ENCODE results near the gene POLG. TPM values are rescaled to one million over a fixed set of nuclear protein-coding genes. Genes with fewer than 3 reads are reported as not detected.

The POLG gene
- polyA plus RNA-seq, 1 of the 3 experiments (the other 2 are of a cell fraction), result 24.9 TPM

GRCh38 chr15:89303986-89304385, 30.6 kb downstream of the POLG start:
- H4K20me1 ChIP-seq (ENCODE audit: insufficient read depth), result no peaks in the 10 kb centered on the region
- H3K4me1 ChIP-seq (ENCODE audit: control insufficient read depth in 1 of 2, insufficient read depth in 2 of 2, low read depth in 1 of 2, low read length in 1 of 2), result peaks cover 0 to 17% of the 10 kb centered on the region in 2 experiments; a peak in 2 of 4 replicates
- no peak overlapping the region for H3K4me2 ChIP-seq
- H3K27me3 ChIP-seq (ENCODE audit: insufficient read depth), result no peaks in the 10 kb centered on the region
- no peak overlapping the region for H3K27ac ChIP-seq (ENCODE audit: low read depth in 2 of 2, low read length in 1 of 2)
- WGBS (ENCODE audit: low lambda C conversion rate), result 62% methylated on average over 2 of the region's 2 CpGs
- H3K9ac ChIP-seq, result no peak overlapping the region
- no peak overlapping the region for H2AFZ ChIP-seq (ENCODE audit: low read depth)
- ChIA-PET CTCF (interaction anchor here (0.6 to 2.8 kb wide), 2 partner anchors 27 to 97 kb away, joined by 3 to 12 read pairs; no protein-coding TSS in a partner anchor), POLR2A (no interaction called here)
- no peak for TF ChIP-seq REST (IDR thresholded peaks at IDR 0.05; ENCODE audit: low read depth, low read length)
- no peak for TF ChIP-seq USF1 (IDR thresholded peaks at IDR 0.05; ENCODE audit: borderline replicate concordance, low read depth)
- peak; percentile 11; the same call in 1 of the 2 replicates for TF ChIP-seq MEF2A (IDR thresholded peaks at IDR 0.05; ENCODE audit: borderline replicate concordance, low read depth)
- DNase-seq, result no peak
- H3K9me3 ChIP-seq, result no peaks in the 10 kb centered on the region; the same call in 1 of the 2 replicates
- peaks cover 34 to 62% of the 10 kb centered on the region in 2 experiments for H3K36me3 ChIP-seq (replicated peaks in 1 of 2; ENCODE audit: control insufficient read depth in 1 of 2, insufficient read depth in 2 of 2, low read length in 1 of 2)
- peaks cover 19% of the 10 kb centered on the region for H3F3A ChIP-seq (replicated peaks; ENCODE audit: insufficient read depth)
- no peaks in the 10 kb centered on the region for H3K9me2 ChIP-seq
- H3K4me3 ChIP-seq (ENCODE audit: low read depth in 2 of 2, low read length in 1 of 2), result no peak overlapping the region
- H3K79me2 ChIP-seq (ENCODE audit: insufficient read depth), result no peaks in the 10 kb centered on the region

GRCh38 chr15:89301304-89302089, 33.1 kb downstream of the POLG start:
- Histone ChIP-seq H3K4me1 (ENCODE audit: control insufficient read depth in 1 of 2, insufficient read depth in 2 of 2, low read depth in 1 of 2, low read length in 1 of 2) (0 out of 4 replicates have a peak, but pooled peaks cover 0 to under 1% of the 10 kb centered on the region in 2 experiments), H3K9me2 (no peaks in the 10 kb centered on the region), H3F3A (replicated peaks; ENCODE audit: insufficient read depth) (peaks cover 8% of the 10 kb centered on the region), H3K9me3 (no peaks in the 10 kb centered on the region; the same call in 1 of the 2 replicates), H3K9ac (no peak overlapping the region), H3K27me3 (ENCODE audit: insufficient read depth) (no peaks in the 10 kb centered on the region), H3K4me3 (ENCODE audit: low read depth in 2 of 2, low read length in 1 of 2) (no peak overlapping the region), H4K20me1 (ENCODE audit: insufficient read depth) (no peaks in the 10 kb centered on the region), H3K36me3 (replicated peaks in 1 of 2; ENCODE audit: control insufficient read depth in 1 of 2, insufficient read depth in 2 of 2, low read length in 1 of 2) (peaks cover 45 to 46% of the 10 kb centered on the region in 2 experiments), H2AFZ (ENCODE audit: low read depth) (no peak overlapping the region), H3K79me2 (ENCODE audit: insufficient read depth) (no peaks in the 10 kb centered on the region), H3K27ac (ENCODE audit: low read depth in 2 of 2, low read length in 1 of 2) (no peak overlapping the region), H3K4me2 (no peak overlapping the region)
- WGBS (ENCODE audit: low lambda C conversion rate), result 81% methylated on average over 5 of the region's 5 CpGs
- ChIA-PET POLR2A (no interaction called here), CTCF (interaction anchor here (1.1 to 2.8 kb wide), 6 partner anchors 15 to 95 kb away, joined by 3 to 19 read pairs (median 6); partner anchors contain the start of gene FANCI)
- DNase-seq, result no peak
- TF ChIP-seq EZH2phosphoT487 (IDR thresholded peaks at IDR 0.05; ENCODE audit: borderline replicate concordance, low read depth) (no peak), EP300 (IDR thresholded peaks at IDR 0.05; ENCODE audit: borderline replicate concordance in 1 of 2, low read depth in 1 of 2, low read length in 1 of 2) (no peak)

Measured in SK-N-SH (cell line).